ENCODE results near the gene TRAF4.
A peak's percentile ranks its signal among the peaks of the same experiment; 100 is the strongest.

TRAF4 gene

DNA sequence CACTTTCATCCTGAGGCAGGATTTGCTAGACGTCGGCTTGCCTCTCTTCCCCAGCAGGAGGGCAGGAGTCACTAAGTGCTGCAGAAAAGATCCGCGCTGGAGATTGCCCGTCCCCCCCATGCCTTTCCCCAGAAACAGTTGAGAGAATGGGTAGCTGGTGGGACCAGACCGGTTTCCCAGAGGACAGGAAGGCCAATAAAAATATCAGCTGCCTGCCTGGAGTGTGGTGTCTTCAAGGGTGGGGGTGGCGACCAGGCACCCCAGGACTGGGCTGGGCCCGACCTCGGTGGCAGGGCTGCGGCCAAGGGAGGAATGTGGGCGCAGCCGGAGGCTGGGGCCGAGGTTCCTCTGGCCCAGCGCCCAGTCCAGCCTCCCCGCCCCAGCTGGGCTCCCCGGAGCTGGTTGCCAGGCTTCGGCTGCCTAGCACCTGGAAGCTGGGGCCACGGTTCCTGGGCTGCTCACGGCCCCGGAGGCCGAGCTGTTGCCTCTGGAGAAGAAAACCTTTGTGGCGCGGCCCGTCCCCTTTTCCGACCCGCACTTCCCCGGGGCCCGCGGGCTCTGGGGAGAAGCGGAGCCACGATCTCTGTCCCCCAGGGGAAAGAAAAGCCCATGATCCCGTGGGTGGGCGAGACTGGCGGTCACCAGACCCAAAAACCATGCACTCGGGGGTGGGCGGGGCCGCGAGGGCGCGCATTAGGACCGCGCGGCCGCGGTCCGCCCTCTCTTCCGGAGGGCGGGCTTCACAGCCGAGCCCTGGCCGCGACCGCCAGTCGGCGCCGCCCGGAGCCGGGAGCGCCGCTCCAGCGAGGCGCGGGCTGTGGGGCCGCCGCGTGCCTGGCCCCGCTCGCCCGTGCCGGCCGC lies at the start of gene TRAF4:
TRAF4 (plus strand) TSS at position 769 of the 861 bp plus-strand sequence. CDS start 102 bp downstream, outside the sequence.
- DNase-seq: peak; percentile 84

DNA sequence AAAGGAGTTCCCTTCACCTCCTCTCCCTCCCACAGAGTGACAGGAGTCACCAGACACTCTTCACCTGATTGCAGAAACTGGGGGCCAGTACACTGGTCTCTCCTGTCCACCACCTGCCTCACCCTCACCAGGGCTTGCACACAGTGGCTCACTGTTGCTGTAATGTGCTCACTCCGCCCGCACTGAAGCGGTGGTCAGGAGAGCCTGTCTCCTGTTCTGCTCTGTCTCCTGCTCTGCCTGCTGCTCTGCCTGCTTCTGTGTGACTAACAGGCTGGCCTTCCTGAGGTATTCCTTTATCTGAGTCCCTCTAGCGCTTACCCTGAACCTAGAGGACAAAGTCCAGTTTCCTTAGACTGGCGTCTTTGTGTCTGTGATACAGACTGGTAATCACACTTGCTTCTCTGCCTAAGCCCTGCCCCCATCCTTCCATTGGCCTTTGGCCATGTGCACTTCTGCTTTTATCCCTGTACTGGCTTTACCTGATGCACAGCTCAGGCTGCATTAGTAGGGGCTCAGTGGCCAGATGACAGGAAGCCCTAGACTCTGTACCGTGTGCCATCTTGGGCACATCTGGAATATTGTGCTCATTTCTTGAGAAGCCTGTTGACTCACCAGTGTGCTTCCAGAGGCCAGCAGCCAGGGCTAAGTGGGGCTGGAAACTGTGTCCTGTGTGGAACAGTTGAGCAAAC lies 45.4 kb upstream of the TRAF4 start:
- no peak for DNase-seq

GRCh38 chr17:28700278-28700677 lies 43.5 kb upstream of the TRAF4 start:
- DNase-seq: no peak

DNA sequence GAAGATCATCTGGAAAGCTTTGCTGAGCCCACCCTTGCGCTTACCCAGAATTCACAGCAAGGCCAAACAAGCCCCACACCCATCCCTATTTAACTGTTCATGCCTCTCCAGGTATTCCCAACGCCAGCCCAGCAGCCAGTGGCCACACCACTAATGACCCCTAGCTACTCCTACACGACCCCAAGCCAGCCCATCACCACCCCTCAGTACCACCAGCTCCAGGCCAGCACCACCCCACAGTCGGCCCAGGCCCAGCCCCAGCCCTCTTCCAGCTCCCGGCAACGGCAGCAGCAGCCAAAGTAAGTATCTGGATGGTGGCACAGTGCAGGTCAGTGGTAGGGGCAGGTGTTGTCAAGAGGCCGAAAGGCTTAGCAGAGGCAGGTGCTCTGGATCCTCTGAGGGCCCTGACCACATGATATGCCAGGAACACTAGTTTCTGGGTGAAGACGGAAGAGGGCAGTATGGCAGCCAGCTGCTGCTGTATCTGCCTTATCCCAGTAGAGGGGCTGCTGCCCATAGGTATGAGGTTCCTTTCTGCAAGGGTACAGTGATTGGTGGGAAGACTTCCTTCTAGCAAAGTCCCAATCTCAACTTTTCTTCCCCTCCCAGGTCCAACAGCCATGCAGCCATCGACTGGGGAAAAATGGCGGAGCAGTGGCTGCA lies 42.9 kb upstream of the TRAF4 start:
- DNase-seq: no peak

DNA sequence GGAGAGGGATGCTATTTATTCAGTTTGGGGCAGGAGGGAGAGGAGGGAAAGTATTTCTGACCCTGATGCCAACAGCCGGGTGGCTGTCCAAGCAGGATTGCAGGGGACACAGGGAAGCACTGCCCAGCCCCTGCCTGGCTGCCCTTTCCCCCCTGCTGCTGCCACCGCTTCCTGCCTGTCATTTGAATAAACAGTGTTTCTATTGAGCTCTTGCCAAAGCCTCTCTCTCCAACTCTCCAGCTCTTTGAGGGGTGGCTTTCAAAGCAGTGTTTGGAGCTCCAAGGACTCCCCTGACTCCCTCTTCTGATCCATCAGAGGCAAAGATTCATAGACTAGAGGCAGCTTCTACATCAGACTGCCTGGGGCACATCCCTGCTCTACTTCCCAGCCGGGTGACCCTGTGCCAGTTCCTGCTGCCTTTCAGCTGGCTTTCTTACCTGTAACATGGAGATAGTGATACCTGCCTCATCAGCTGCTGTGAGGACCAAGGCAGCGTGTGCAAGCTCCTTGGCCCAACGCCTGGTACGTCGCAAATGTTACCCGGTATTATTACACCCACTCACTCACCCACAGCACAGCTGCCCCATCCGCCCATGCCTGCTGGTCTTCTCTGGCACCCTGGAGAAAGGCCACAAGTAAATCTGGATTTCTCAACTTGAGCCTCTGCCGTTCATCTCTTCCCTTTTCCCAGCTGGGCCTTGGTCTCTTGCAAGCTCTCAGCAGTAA lies 41.6 kb upstream of the TRAF4 start:
- no peak for DNase-seq

- DNase-seq: no peak
Measured at GRCh38 chr17:28702752-28703150, 41.1 kb upstream of the TRAF4 start.

- DNase-seq: no peak
Measured at GRCh38 chr17:28703552-28704218, 40.1 kb upstream of the TRAF4 start.

DNA sequence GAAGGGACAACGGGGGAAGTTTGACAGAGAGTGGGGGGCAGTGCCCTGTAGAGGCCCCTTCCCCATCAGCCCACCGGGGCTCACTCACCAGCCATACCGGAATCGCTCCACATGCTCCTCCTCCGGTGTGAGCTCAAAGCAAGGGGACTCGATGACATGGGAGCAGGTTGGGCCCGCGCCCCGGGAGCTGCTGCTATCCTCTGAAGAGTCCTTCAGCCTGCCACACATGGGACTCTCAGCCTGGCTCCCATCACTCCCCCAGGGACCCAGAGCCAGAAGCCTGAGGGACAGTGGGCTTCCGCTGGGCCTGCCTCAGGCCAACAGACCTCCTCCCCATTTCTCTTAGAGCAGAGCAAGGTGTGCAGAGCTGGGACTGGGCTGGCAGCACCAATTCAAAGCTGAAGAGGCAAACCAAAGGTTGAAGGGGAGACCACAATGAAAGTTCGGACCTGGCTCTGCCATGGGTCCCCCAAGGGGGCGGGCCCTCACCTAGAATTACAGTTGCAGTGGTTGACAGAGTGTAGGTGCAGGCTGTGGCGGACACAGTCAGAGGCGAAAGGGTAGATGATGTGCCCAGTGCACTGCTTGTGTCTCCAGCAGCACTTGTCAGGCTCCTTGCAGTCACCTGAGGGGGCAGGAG lies 39.5 kb upstream of the TRAF4 start:
- DNase-seq: no peak

- no peak for DNase-seq
Measured at GRCh38 chr17:28705074-28705659, 38.6 kb upstream of the TRAF4 start.

- no peak for DNase-seq
Measured at GRCh38 chr17:28705728-28706334, 38.0 kb upstream of the TRAF4 start.

GRCh38 chr17:28706471-28707338 lies 37.1 kb upstream of the TRAF4 start:
- DNase-seq: no peak

DNA sequence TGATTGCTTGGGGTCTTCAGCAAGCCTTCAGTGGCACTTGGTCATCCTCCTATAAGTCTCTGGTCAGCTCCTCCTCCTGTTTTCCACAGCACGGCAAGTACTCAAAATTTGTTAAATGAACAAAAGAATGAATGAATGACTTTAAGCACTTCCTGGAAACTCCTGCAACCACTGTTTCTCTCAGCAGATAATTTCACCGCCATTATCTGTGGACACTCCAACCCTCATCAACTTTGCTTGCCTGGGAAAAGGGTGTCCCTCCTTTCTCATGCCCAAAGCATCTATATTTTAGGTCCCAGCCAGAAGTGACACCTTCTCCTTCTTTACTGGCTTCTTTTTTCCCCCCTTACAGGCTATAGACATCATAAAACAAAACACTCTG lies 36.5 kb upstream of the TRAF4 start:
- DNase-seq: no peak

DNA sequence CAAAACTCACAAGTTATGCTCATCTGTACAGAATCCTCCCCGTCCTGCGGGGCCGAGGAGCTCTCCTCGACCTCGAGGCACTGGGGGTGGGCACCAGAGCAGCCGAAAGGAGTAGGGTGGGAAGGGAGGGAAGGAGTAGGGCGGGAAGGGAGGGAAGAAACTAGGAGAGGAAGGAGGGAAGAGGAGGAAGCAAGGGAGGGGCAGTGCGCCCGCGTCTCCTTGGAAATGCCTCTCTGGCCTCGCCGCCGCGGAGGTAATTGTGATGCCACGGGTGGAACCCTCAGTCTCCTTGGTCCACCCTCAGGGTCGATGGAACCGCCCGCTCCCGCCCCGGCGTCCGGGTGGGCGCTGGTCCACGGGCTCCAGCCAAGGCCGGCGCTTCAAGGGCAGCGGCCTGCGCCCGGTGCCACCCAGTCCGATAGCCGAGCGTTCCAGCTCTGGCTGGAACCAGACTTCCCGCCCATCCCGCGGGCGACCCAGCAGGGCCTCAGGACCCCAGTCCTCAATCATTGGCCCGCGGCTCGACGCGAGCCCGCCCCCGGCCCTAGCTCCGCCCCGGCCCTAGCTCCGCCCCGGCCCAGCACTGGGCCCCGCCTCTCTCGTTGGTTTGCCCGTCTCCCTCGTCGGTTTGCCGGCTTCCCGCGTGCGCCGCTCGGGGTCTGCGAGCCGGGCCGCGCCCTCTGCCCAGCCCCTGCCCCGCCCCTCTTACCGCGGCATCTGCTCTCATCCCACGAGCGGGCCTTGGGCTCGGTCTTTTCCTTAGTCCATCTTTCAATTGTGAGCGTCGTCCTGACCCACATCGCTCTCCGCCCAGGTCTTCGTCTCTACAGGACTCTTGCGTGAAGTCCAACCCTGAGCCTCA lies 32.7 kb upstream of the TRAF4 start:
- peak; percentile 93 for DNase-seq

GRCh38 chr17:28711723-28712031 lies 32.1 kb upstream of the TRAF4 start, which contains the start of gene PROCA1:
Gene PROCA1, minus strand, starts transcription at chr17:28711888. Its CDS starts 228 bp downstream, at chr17:28711660.
- DNase-seq: peak; percentile 53

DNA sequence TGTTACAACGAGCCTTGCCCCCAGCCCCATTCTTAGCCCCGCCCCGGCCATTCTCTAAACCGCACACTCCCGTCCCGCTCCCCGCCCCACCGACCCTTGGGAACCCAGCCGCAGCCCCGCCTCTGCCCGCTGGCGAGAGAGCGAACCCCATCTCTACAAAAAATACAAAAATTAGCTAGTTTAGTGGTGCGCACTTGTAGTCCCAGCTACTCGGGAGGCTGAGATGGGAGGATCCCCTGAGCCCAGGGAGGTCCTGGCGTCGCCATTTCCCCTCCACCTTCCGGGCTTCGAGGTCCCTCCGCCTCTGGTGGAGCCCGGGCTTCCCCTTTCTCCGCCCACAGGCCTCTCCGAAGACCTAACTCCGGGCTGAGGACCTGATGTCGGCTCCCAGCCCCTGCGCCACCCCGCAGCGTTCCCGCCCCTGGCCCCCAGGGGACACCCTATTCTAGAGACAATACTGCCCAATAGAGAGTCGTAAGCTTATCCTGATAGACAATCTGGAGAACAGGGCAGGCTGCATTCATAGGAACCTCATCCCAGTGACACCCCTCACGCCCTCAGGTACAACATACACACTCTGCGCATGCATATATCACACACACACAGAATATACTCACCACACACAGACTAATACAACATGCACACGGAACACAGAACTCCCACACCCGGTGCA lies 31.6 kb upstream of the TRAF4 start:
- peak; percentile 74 for DNase-seq

- no peak for DNase-seq
Measured at GRCh38 chr17:28712705-28713415, 31.0 kb upstream of the TRAF4 start.

- DNase-seq: no peak
Measured at GRCh38 chr17:28714281-28714680, 29.5 kb upstream of the TRAF4 start.

- DNase-seq: no peak
Measured at GRCh38 chr17:28715217-28715616, 28.6 kb upstream of the TRAF4 start.
